ENCODE measurements around the gene SPATA3. TPM values are rescaled to one million over a fixed set of nuclear protein-coding genes. Genes with fewer than 3 reads are reported as not detected.
A peak's percentile ranks its signal among the peaks of the same experiment; 100 is the strongest.

SPATA3 gene
- total and polyA plus RNA-seq, 2 of the 13 experiments (the other 11 are each of a cell fraction or from before 2014, with no cell fraction given), result not detected

DNA sequence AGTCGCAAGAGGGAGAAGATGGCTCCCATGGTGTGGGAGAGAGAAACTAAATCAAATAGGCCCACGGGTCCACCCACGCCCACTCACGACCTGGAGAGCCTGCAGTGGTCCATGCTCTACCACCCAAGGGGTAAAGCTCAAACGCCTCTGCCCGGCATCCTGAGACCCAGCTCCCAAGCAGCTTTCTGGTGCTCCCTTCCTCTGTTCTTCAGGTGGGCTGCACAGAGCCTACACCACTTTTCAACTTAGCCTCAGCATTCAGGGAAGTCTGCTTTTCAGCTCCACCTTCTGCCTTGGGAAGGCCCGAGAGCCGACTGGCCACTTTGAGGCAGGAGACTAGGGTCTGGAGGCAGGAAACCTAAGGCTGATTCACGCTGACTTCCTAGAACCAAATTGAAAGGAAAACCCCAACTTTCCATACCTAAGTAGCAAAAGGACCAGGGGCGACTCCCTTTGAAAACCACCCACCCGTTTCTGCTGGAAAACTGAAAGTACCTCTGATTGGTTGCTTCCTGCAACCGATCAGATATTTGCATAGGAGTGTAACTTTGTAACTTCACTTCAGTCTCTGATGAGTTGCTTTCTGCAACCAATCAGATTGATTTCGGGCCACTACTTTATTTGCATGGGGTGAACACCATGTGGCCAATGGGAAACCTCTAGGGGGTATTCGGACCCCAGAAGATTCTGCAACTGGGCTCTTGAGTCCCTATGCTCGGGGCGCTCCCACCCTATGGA, 26.8 kb upstream of the SPATA3 start (continued):
- TF ChIP-seq, protein P1, sequence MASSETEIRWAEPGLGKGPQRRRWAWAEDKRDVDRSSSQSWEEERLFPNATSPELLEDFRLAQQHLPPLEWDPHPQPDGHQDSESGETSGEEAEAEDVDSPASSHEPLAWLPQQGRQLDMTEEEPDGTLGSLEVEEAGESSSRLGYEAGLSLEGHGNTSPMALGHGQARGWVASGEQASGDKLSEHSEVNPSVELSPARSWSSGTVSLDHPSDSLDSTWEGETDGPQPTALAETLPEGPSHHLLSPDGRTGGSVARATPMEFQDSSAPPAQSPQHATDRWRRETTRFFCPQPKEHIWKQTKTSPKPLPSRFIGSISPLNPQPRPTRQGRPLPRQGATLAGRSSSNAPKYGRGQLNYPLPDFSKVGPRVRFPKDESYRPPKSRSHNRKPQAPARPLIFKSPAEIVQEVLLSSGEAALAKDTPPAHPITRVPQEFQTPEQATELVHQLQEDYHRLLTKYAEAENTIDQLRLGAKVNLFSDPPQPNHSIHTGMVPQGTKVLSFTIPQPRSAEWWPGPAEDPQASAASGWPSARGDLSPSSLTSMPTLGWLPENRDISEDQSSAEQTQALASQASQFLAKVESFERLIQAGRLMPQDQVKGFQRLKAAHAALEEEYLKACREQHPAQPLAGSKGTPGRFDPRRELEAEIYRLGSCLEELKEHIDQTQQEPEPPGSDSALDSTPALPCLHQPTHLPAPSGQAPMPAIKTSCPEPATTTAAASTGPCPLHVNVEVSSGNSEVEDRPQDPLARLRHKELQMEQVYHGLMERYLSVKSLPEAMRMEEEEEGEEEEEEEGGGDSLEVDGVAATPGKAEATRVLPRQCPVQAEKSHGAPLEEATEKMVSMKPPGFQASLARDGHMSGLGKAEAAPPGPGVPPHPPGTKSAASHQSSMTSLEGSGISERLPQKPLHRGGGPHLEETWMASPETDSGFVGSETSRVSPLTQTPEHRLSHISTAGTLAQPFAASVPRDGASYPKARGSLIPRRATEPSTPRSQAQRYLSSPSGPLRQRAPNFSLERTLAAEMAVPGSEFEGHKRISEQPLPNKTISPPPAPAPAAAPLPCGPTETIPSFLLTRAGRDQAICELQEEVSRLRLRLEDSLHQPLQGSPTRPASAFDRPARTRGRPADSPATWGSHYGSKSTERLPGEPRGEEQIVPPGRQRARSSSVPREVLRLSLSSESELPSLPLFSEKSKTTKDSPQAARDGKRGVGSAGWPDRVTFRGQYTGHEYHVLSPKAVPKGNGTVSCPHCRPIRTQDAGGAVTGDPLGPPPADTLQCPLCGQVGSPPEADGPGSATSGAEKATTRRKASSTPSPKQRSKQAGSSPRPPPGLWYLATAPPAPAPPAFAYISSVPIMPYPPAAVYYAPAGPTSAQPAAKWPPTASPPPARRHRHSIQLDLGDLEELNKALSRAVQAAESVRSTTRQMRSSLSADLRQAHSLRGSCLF (CRISPR knock-in tag; IDR thresholded peaks at IDR 0.05; ENCODE audit: borderline replicate concordance), result no peak
- no peak for TF ChIP-seq ZNF367 (CRISPR knock-in tag; IDR thresholded peaks at IDR 0.05; ENCODE audit: borderline replicate concordance)
- TF ChIP-seq ZNF883 (CRISPR knock-in tag; IDR thresholded peaks at IDR 0.05; ENCODE audit: not compliant biosample characterization), result peak; percentile 58
- no peak for TF ChIP-seq ZNF552 (CRISPR knock-in tag; IDR thresholded peaks at IDR 0.05; ENCODE audit: borderline replicate concordance)
- TF ChIP-seq FOSL2 (CRISPR knock-in tag; IDR thresholded peaks at IDR 0.05), result no peak

DNA sequence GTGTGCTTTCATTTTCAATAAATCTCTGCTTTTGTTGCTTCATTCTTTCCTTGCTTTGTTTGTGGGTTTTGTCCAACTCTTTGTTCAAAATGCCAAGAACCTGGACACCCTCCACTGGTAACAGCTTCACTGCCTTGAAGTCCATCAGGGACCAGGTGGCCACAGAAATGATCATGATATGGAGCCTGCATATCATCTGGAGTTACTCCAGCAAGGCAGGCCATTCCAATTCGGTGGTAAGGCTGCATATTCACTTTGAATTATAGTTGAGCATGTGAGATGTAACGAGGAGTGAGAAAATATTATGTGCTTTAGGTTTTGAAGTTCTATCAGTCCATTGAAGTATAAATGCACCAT, 26.3 kb upstream of the SPATA3 start:
- FAIRE-seq, result no peak
- WGBS (ENCODE audit: low lambda C conversion rate), result 4% methylated on average over 2 of the region's 2 CpGs
- Histone ChIP-seq H2AFZ (ENCODE audit: low read length) (peak overlapping the region; percentile 95), H3K36me3 (replicated peaks in 1 of 2; ENCODE audit: control insufficient read depth in 1 of 2, insufficient read depth in 2 of 2, low read length in 2 of 2) (no peaks in the 10 kb centered on the region), H3K4me1 (ENCODE audit: insufficient read depth, low read length) (peaks cover 18% of the 10 kb centered on the region), H4K20me1 (ENCODE audit: insufficient read depth, low read length) (no peaks in the 10 kb centered on the region), H3K27me3 (ENCODE audit: control insufficient read depth in 1 of 2, insufficient read depth in 2 of 2, low read length in 2 of 2) (peaks cover 0 to 4% of the 10 kb centered on the region in 2 experiments; a peak in 1 of 5 replicates), H3K9ac (ENCODE audit: insufficient read depth, low read depth, low read length) (no peak overlapping the region), H3K9me3 (ENCODE audit: low read length) (no peaks in the 10 kb centered on the region), H3K27ac (ENCODE audit: extremely low read length, insufficient read depth, low read length) (no peak overlapping the region), H3K79me2 (ENCODE audit: insufficient read depth, low read length) (no peaks in the 10 kb centered on the region), H3K4me3 (replicated peaks in 1 of 3; ENCODE audit: insufficient read depth in 1 of 3, low read depth in 2 of 3, low read length in 3 of 3) (peak overlapping the region; percentile 71 to 77 (median 72)), H3K4me2 (ENCODE audit: low read depth, low read length) (peak overlapping the region; percentile 99)
- ATAC-seq, result peak; percentile 57
- in situ Hi-C loops (cut with HindIII; ENCODE audit: extremely low pct_ligation_motif_present, low pct_unique_long_range_greater_than_20kb), result no loop called here
- ChIA-PET CTCF (ENCODE audit: low intra/inter-chr PET ratio, low total read pairs) (no interaction called here), POLR2A (no interaction called here)
- DNase-seq (ENCODE audit: low spot score), result no peak
- intact Hi-C loops (cut with micrococcal nuclease; ENCODE audit: unreplicated experiment), result no loop called here
- BruUV-seq (replicated peaks), result no TSS peak
- TF ChIP-seq ZNF605 (CRISPR knock-in tag; IDR thresholded peaks at IDR 0.05), result no peak
- TF ChIP-seq ZNF10 (CRISPR knock-in tag; IDR thresholded peaks at IDR 0.05; ENCODE audit: borderline replicate concordance, low read depth), result no peak
- TF ChIP-seq, protein P2, sequence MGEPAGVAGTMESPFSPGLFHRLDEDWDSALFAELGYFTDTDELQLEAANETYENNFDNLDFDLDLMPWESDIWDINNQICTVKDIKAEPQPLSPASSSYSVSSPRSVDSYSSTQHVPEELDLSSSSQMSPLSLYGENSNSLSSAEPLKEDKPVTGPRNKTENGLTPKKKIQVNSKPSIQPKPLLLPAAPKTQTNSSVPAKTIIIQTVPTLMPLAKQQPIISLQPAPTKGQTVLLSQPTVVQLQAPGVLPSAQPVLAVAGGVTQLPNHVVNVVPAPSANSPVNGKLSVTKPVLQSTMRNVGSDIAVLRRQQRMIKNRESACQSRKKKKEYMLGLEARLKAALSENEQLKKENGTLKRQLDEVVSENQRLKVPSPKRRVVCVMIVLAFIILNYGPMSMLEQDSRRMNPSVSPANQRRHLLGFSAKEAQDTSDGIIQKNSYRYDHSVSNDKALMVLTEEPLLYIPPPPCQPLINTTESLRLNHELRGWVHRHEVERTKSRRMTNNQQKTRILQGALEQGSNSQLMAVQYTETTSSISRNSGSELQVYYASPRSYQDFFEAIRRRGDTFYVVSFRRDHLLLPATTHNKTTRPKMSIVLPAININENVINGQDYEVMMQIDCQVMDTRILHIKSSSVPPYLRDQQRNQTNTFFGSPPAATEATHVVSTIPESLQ (CRISPR knock-in tag; conservative IDR thresholded peaks at IDR 0.05), result no peak
- no peak for TF ChIP-seq SNAPC2 (CRISPR knock-in tag; IDR thresholded peaks at IDR 0.05)
- TF ChIP-seq PHF8 (CRISPR knock-in tag; IDR thresholded peaks at IDR 0.05), result peak; percentile 1; the same call in 1 of the 2 replicates
- 0 out of 2 replicates have a peak, but pooled peaks have one; percentile 21 for TF ChIP-seq POGZ (CRISPR knock-in tag; IDR thresholded peaks at IDR 0.05)
- TF ChIP-seq HOXA7 (CRISPR knock-in tag; IDR thresholded peaks at IDR 0.05), result 0 out of 2 replicates have a peak, but pooled peaks have one; percentile 11
